MM.1S (cell line): Measurements from ENCODE around the gene BBOX1.

Experiments used
- CTCF ChIP-seq: fragments of 300-600 bp; sonication (generic); IDR thresholded peaks from 2 replicates; pipeline ENCODE4 v1.5.1; 2016; ENCODE audit warnings: antibody characterized with exemption, low read length, mixed read lengths
- EZH2 ChIP-seq: fragments of 300-600 bp; sonication (generic); optimal IDR thresholded peaks from 2 replicates; pipeline ENCODE3; 2017; ENCODE audit warnings: low read depth, mild to moderate bottlenecking, antibody characterized with exemption, low read length, mixed read lengths
- EZH2phosphoT487 ChIP-seq: fragments of 300-600 bp; sonication (generic); IDR thresholded peaks from 2 replicates; pipeline ENCODE4 v1.6.1; 2018; ENCODE audit warnings: antibody characterized with exemption, low read length

DNA sequence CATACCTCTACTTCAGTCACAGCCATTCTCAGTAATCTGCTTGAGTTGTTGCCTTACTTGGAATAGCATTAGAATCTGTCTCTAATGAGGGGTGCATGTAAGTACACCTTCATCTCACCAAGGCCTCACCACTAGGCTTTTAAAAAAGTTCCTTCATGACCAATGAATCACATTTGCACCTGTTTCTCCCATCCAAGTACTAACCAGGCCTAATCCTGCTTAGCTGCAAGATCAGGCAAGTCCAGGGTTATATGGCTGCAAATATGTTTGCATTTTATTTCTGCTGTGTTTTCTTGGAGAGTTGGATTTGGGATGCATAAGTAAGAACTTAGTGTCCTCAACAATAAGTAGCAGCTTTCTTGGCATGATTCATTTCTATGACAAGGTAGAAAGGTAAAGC lies 66.9 kb downstream of the BBOX1 start:
- TF ChIP-seq CTCF (no peak), EZH2 (no peak), EZH2phosphoT487 (no peak)
